PFSK-1 (cell line): ENCODE results near the gene PES1.

ENCODE experiments used
- POLR2AphosphoS5 ChIP-seq: IDR thresholded peaks from 2 replicates; pipeline ENCODE4 v1.6.1; 2012; ENCODE audit warnings: low read depth, mild to moderate bottlenecking, control low read depth, low read length, moderate library complexity
- SIN3A ChIP-seq: IDR thresholded peaks from 2 replicates; pipeline ENCODE4 v1.6.1; 2012; ENCODE audit warnings: mild to moderate bottlenecking, low read length, moderate library complexity, borderline replicate concordance; ENCODE audit not compliant: insufficient read depth
- TAF1 ChIP-seq: IDR thresholded peaks from 2 replicates; pipeline ENCODE4 v1.6.1; 2012; ENCODE audit warnings: low read length, control low read depth, borderline replicate concordance; ENCODE audit not compliant: insufficient read depth

DNA sequence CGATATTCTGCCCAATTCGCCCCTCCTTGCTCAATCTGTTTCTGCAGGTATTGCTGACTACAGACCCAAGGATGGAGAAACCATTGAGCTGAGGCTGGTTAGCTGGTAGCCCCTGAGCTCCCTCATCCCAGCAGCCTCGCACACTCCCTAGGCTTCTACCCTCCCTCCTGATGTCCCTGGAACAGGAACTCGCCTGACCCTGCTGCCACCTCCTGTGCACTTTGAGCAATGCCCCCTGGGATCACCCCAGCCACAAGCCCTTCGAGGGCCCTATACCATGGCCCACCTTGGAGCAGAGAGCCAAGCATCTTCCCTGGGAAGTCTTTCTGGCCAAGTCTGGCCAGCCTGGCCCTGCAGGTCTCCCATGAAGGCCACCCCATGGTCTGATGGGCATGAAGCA is 34.7 kb upstream of the PES1 start:
- TF ChIP-seq POLR2AphosphoS5 (no peak), SIN3A (no peak), TAF1 (no peak)
